ENCODE data around the gene EVC2. TPM values are rescaled to one million over a fixed set of nuclear protein-coding genes. Genes with fewer than 3 reads are reported as not detected.

EVC2 gene
- total RNA-seq, 1 donor from 2014 or later: 4.5 TPM

DNA sequence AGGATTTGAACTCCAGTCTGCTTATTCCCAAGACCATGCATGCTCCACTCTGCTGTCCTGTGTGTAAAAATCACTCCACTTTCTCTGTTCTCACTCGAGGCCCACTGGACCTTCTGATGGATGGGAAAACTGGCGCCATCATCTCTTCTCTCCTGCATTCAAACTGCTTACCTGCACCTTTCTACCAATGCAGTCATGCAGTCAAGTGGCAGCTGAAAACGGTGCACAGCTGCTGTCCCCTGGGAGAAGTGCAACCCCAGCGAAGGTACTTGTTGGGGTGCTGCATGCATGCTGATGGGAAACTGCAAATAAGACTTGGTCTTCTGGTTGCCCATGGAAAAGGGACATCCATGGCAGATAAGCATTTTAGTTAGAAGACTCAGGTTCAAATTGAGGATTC is 147.1 kb downstream of the EVC2 start:
- TF ChIP-seq, protein P1, sequence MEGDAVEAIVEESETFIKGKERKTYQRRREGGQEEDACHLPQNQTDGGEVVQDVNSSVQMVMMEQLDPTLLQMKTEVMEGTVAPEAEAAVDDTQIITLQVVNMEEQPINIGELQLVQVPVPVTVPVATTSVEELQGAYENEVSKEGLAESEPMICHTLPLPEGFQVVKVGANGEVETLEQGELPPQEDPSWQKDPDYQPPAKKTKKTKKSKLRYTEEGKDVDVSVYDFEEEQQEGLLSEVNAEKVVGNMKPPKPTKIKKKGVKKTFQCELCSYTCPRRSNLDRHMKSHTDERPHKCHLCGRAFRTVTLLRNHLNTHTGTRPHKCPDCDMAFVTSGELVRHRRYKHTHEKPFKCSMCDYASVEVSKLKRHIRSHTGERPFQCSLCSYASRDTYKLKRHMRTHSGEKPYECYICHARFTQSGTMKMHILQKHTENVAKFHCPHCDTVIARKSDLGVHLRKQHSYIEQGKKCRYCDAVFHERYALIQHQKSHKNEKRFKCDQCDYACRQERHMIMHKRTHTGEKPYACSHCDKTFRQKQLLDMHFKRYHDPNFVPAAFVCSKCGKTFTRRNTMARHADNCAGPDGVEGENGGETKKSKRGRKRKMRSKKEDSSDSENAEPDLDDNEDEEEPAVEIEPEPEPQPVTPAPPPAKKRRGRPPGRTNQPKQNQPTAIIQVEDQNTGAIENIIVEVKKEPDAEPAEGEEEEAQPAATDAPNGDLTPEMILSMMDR (conservative IDR thresholded peaks at IDR 0.05): no peak
- H3K27ac Mint-ChIP-seq: no peak overlapping the region
- no peaks in the 10 kb centered on the region for H3K27me3 Mint-ChIP-seq
- peaks cover 16% of the 10 kb centered on the region for H3K36me3 Mint-ChIP-seq
- no peaks in the 10 kb centered on the region for H3K4me1 Mint-ChIP-seq (ENCODE audit: unreplicated experiment)
- DNase-seq (ENCODE audit: extremely low spot score, unreplicated experiment): no peak
- H3K9me3 Mint-ChIP-seq: no peaks in the 10 kb centered on the region
- no peak overlapping the region for H3K4me3 Mint-ChIP-seq

DNA sequence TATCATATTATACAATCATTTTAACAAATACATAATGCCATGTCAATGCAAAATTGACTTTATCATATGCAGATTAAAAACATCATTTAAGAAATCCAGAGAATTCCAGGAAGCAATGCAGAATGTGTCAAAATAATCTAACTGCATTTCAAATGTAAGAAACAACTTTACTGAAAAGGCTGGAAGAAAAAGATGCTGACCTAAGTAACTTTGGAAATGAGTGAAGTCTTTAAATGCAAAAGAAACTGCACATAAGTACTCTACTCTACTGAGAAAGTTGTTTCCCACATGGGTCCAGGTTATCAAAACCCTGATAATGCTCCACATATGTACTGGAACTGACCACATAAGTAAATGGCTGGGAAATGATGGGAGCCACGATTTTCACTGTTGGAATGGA is 149.9 kb downstream of the EVC2 start:
- Mint-ChIP-seq H3K9me3 (peaks cover 5% of the 10 kb centered on the region), H3K4me1 (ENCODE audit: unreplicated experiment) (no peaks in the 10 kb centered on the region), H3K4me3 (no peak overlapping the region), H3K27ac (no peak overlapping the region), H3K36me3 (peaks cover 15% of the 10 kb centered on the region), H3K27me3 (no peaks in the 10 kb centered on the region)
- TF ChIP-seq, protein P1 (conservative IDR thresholded peaks at IDR 0.05): no peak
- DNase-seq (ENCODE audit: extremely low spot score, unreplicated experiment): no peak

DNA sequence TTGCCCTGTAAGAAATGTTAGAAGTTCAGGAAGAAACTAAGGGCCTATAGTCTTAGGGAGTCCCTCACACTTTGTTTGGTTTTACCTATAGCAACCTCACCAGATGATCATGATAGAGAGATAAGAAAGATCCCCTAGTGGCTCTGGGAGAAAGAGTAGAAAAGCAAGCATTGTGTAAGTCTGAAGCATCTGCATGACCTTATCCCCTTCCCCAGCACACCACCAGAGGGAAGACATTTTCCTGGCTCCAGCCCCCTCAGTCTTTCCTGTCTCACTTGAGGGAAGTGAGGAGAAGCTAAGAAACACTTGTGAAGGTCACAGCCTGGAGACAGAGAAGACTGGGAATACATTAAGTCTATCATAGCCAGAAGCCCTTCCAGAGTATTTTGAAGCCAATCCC is 154.0 kb downstream of the EVC2 start:
- no peaks in the 10 kb centered on the region for H3K4me1 Mint-ChIP-seq (ENCODE audit: unreplicated experiment)
- DNase-seq (ENCODE audit: extremely low spot score, unreplicated experiment): no peak
- TF ChIP-seq, protein P1 (conservative IDR thresholded peaks at IDR 0.05): peak; percentile 45
- H3K27me3 Mint-ChIP-seq: no peaks in the 10 kb centered on the region
- H3K4me3 Mint-ChIP-seq: no peak overlapping the region
- no peak overlapping the region for H3K27ac Mint-ChIP-seq
- peaks cover 28% of the 10 kb centered on the region for H3K9me3 Mint-ChIP-seq
- H3K36me3 Mint-ChIP-seq: peaks cover 18% of the 10 kb centered on the region

DNA sequence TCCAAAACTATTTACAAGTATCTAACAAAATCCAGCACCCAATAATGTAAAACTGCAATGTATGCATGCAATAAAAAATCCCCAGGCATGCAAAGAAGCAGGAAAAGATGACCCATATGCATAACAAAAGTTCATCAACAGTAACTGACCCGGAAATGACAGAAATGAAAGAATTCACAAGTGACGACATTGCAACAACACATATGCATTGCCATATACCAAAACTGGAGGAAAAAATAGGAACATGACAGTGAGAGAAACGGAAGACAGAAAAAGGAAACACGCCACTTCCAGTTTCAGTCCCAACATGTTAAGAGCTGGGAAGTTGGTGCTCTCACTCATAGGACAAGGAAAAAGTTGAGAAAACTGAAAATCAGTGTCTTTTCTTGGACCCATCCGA is 154.6 kb downstream of the EVC2 start:
- Mint-ChIP-seq H3K36me3 (peaks cover 18% of the 10 kb centered on the region), H3K9me3 (peaks cover 28% of the 10 kb centered on the region)

DNA sequence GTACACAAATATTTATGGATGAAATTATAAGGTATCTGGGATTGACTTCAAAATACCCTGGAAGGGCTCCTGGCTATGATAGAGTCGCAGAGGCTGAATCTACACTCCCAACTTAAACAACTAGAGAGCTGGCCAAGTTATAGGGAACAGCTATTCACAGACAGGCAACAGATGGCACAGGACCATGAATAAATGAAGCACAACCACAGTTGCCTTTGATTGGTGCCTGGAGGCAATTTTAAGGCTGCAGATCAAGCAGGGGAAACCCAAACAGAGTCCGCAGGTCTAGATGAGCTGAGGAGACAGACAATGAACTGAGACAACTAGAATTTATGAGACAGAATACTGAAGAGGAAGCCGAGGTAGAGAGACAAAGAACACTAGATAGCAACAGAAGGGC is 155.9 kb downstream of the EVC2 start:
- no peaks in the 10 kb centered on the region for H3K4me1 Mint-ChIP-seq (ENCODE audit: unreplicated experiment)
- no peaks in the 10 kb centered on the region for H3K27me3 Mint-ChIP-seq
- no peak overlapping the region for H3K4me3 Mint-ChIP-seq
- peaks cover 14% of the 10 kb centered on the region for H3K36me3 Mint-ChIP-seq
- TF ChIP-seq, protein P1 (conservative IDR thresholded peaks at IDR 0.05): no peak
- DNase-seq (ENCODE audit: extremely low spot score, unreplicated experiment): peak; percentile 13
- H3K27ac Mint-ChIP-seq: no peak overlapping the region
- H3K9me3 Mint-ChIP-seq: peaks cover 28% of the 10 kb centered on the region

More for the DNA sequence above, 154.6 kb downstream of the EVC2 start:
- H3K27me3 Mint-ChIP-seq: no peaks in the 10 kb centered on the region
- no peak overlapping the region for H3K27ac Mint-ChIP-seq
- TF ChIP-seq, protein P1 (conservative IDR thresholded peaks at IDR 0.05): no peak
- DNase-seq (ENCODE audit: extremely low spot score, unreplicated experiment): no peak
- no peaks in the 10 kb centered on the region for H3K4me1 Mint-ChIP-seq (ENCODE audit: unreplicated experiment)
- no peak overlapping the region for H3K4me3 Mint-ChIP-seq
